ENCODE data around the gene MYH10.

GRCh38 chr17:8593830-8594229 lies 36.7 kb downstream of the MYH10 start:
- no peak for TF ChIP-seq CTCF (IDR thresholded peaks at IDR 0.05)
- no peak for TF ChIP-seq POLR2AphosphoS5 (IDR thresholded peaks at IDR 0.05)

All from stomach (tissue), 4 donors.